T-helper 9 cell (primary cell): Measurements from ENCODE around the gene DDOST.
A peak's percentile ranks its signal among the peaks of the same experiment; 100 is the strongest.

Experiments
- DNase-seq: peaks from one replicate; pipeline ENCODE4 v3.0.0-alpha.2; 2020

The DDOST gene

GRCh38 chr1:20658166-20658915, 2.8 kb downstream of the DDOST start:
- no peak for DNase-seq

DNA sequence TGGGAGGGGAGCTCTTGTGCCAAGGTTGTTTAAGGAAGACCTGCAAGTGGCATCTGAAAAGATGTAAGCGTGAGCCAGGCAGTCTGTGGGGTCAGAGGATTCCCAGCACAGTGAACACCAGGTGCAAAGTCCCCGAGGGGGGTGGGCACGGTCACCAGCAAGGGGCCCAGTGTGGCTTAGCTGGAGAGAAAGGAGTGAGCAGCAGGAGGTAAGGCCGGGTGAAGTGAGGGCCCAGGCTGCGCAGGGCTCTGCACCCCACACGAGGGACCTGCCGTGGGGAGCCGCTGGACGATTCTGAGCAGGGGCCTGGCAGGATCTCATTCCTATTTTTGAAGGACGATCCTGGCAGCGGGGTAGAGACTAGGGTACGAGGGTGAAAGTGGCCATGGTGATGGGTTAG, 4.1 kb downstream of the DDOST start:
- DNase-seq, result no peak

DNA sequence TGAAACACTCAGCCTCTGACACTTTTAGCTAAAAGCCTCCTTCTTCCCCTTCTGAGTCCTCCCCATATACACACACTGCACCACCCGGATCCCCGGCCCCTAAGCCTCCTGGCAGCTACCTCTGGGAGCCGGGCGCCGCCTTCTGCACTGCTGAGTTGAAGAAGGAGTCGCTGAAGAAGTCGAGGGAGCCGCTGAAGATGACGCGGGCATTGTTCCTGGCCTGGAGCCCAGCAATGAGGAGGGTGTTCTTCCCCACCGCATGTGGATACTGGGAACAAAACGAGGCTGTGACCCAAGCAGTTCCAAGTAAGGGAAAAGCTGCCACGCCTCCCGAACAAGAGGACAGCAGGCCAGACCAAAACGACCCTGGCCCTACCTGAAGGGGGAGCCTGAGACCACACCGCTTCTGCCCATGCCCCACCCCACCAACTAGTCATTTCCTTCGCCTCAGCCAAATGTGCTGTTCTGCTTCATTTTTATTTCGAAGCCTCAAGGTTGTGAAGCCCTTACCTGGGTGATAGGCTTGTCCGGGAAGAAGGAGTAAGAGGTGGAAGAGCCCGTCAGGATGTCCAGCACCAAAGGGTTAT, 7.0 kb downstream of the DDOST start:
- DNase-seq, result no peak

GRCh38 chr1:20652300-20652699, 8.9 kb downstream of the DDOST start:
- DNase-seq, result no peak

DNA sequence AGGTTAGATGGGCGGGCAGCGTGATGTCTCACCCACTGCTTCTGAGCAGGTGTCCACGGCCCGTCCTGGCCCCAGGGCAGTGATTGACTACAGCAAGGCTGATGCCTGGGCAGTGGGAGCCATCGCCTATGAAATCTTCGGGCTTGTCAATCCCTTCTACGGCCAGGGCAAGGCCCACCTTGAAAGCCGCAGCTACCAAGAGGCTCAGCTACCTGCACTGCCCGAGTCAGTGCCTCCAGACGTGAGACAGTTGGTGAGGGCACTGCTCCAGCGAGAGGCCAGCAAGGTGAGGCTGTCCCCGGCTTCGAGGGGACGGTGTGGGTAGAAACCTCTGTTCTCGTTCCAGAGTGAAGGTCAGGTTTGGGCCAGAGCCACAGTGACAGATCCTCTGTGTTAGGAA, 12.2 kb downstream of the DDOST start:
- no peak for DNase-seq

GRCh38 chr1:20648438-20648837, 12.7 kb downstream of the DDOST start:
- no peak for DNase-seq

DNA sequence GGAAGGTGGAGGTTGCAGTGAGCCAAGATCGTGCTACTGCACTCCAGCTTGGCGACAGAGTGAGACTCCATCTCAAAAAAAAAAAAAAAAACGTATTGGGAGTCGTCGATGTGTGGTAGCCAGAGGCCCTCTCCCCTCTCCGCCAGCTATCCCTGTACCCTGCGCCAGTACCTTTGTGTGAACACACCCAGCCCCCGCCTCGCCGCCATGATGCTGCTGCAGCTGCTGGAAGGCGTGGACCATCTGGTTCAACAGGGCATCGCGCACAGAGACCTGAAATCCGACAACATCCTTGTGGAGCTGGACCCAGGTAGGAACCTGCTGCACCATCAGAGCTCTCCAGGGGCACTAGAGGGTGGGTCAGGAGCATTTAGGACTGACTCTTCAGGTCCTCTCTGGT, 15.8 kb downstream of the DDOST start:
- no peak for DNase-seq

GRCh38 chr1:20644416-20644815, 16.8 kb downstream of the DDOST start:
- no peak for DNase-seq

DNA sequence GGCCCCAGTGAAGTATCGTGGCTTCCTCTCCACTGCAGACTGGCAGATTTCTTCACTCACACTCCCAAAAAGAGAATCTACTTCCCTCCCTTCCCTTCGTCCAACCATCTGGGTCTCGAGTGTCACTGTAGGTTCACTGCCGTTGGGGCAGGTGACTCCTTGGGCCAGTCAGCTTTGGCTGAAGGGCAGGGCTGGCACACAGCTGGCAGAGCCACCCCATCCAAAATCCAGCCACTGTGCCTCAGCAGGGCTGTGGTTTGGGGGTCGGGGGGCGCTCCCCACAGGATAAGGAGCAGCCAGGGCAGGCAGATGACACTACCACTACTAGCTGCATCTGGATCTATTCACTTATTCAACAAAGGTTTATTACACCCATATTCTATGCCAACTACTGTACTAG, 18.1 kb downstream of the DDOST start:
- no peak for DNase-seq

- DNase-seq, result no peak
Measured at GRCh38 chr1:20641975-20642374, 19.2 kb downstream of the DDOST start.

- peak; percentile 43 for DNase-seq
Measured at GRCh38 chr1:20640183-20640597, 21.0 kb downstream of the DDOST start.

DNA sequence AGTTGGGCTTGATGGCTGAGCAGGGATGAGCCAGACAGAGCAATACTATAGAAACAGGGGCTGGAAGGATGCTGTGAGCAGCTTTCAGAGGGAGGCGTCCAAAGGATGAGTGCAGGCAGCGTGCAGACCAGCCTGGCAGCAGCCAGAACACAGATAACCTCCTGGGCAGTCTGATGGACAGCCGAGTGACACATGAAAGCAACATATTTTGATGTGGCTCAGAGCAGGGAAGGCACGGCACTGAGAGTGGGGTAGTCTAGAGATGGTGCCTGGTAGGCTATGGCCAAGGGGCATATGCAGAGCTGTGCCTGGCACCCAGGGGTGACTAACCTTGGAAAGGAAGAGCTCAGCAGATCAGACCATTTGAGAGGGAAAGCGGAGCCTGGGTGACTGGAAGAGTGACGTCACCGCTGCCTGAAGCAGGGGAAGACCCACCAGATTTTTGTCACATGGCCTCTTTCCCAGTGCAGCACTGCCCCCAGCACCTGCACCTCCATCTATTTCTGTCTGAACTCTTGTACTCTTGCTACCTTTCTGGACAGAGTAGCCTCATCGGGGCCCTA, 24.3 kb downstream of the DDOST start:
- DNase-seq, result no peak

DNA sequence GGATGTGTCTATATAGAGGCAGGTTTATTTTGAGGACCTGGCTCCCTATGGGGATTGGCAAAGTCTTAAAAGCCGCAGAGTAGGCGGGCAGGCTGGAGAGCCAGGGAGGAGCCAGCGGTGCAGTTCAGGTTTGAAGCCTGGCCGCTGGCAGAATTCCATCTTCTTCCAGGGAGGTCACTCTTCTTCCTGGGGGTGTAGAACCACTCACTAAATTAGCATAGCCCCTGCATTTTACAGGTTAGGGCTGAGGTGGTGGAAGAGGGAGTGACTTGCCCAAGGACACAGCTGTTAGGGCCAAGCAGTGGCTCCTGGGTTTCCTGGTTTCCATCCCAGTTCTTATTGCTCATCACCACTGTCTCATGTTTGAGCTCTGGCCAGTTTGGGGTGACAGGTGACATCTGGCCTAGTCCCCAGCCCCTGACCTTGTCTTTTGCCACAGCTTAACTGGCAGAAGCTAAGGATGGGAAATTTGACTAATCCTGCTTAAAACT, 26.5 kb downstream of the DDOST start:
- DNase-seq, result no peak

DNA sequence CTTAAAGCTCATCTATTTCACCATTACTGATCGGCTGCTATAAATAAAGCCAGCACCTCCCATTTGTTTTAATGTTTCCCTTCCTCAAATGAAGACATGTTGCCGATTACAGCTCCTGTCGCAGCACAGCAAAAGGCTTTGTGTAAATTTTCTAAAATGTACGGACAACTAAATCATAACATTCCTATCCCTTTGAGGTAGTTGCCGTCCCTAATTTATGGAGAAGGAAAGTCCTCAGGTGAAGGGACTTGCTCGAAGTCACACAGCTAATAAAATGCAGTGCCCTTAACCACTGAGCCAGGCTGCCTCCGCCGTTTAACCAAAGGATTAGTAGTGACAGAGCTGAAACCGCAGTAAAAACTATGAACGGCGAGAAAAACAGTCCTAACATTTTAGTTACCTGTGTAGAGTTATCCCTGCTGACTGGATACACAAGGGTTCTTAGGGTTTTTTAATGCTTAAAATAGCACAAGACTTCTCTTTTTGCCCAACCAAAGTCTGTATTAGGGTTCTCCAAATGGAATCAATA, 27.0 kb downstream of the DDOST start:
- DNase-seq, result no peak

- peak; percentile 85 for DNase-seq
Measured at GRCh38 chr1:20633190-20634064, 27.7 kb downstream of the DDOST start, which contains the start of gene PINK1. TSS of gene PINK1 (plus strand) at chr1:20633458. CDS start at chr1:20633549, 91 bp downstream.

DNA sequence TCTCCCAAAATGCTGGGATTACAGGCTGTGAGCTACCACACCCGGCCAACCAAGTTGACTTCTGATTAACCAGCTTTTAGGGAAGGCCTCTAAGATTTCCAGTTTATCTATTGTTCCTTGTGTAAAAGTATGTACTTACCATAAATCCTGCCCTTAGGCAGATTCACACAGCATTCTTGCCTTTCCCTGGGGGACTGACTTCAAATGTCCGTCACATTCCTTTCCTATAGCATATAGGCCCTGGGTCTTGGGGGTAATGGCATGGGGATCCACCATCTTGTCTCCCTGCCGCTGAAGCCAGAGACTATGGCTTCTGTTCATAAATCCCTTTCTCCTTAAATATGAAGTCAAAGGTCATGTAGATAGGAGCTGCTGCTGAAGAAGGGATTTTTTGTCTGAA, 28.8 kb downstream of the DDOST start:
- no peak for DNase-seq

- DNase-seq, result no peak
Measured at GRCh38 chr1:20630729-20631128, 30.4 kb downstream of the DDOST start.

GRCh38 chr1:20626524-20626923, 34.6 kb downstream of the DDOST start:
- no peak for DNase-seq

- DNase-seq, result no peak
Measured at GRCh38 chr1:20626098-20626427, 35.1 kb downstream of the DDOST start.

DNA sequence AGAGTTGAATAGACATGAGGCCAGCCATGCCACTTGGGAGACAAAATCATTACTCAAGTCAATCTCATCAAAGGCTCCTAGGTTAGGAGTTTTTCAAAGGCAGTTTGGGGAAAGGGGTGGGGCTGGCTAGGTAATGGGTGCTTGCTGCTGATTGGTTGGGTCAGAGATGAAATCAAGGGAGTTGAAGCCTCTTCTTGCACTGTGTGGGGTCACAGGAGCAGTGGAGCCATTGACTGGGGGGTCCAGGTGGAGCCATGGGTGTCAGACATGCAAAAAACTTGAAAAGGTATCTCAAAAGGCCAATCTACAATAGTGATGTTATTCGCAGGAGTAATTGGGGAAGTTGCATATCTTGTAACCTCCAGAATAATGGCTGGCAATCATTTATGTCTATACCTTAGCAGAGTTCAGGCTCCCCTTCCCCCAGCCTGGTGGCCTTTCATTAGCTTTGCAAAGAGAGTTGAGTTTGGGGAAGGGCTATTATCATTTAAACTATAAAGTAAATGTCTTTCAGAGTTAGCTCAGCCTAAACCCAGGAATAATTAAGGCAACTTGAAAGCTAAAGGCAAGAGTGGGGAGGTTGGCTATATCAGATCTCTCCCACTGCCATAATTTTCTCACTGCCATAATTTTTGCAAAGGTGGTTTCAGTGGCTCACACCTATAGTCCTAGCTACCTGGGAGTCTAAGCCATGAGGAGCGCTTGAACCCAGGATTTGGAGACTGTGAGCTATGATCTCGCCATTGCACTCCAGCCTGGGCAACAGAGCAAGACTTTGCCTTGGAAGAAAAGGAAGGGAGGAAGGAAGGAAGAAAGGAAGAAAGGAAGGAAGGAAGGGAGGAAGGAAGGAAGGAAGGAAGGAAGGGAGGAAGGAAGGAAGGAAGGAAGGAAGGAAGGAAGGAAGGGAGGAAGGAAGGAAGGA, 35.7 kb downstream of the DDOST start:
- DNase-seq, result no peak

GRCh38 chr1:20624709-20625108, 36.5 kb downstream of the DDOST start:
- no peak for DNase-seq

- DNase-seq, result no peak
Measured at GRCh38 chr1:20621012-20621411, 40.2 kb downstream of the DDOST start.
